ENCODE measurements around the gene PKP3. TPM values are rescaled to one million over a fixed set of nuclear protein-coding genes. Genes with fewer than 3 reads are reported as not detected.

Gene PKP3
- total and polyA plus RNA-seq, 7 experiments from 2014 or later = not detected

DNA sequence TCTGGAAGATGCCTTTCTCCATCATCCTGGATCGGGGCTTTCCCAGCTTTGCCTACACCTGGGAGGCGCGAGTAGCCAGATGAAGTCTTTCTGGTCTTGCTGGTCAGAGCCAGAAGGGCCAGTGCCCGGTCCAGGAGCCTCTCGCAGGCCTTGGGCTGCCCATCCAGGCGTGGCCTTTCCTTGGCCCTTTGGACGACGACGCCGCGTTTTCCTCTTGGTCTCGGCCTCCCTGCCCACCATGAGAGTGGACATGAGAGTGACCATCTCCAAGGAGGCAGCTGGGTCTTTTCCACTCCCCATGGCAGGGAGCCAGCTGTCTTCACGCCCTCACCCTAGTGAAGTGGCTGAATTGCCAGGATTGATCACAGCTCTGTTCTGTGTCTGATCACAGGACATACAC, 59.6 kb downstream of the PKP3 start:
- Histone ChIP-seq H3K27ac (ENCODE audit: low read depth, low read length) (no peak overlapping the region), H3K9me3 (ENCODE audit: control insufficient read depth in 2 of 3, low read length in 3 of 3) (no peaks in the 10 kb centered on the region), H3K4me1 (ENCODE audit: control insufficient read depth in 2 of 2, insufficient read depth in 2 of 2, low read length in 2 of 2) (peaks cover 33 to 45% of the 10 kb centered on the region in 2 donors), H3K27me3 (ENCODE audit: control insufficient read depth in 2 of 2, insufficient read depth in 2 of 2, low read length in 2 of 2) (no peaks in the 10 kb centered on the region), H3K36me3 (ENCODE audit: control insufficient read depth in 2 of 3, insufficient read depth in 3 of 3, low read length in 3 of 3) (peaks cover 0 to 18% (median 2%) of the 10 kb centered on the region in 3 experiments), H3K4me3 (ENCODE audit: low read length) (no peak overlapping the region)
- ChIA-PET POLR2A (interaction anchor here (0.5 to 8.9 kb wide), 3 partner anchors 12 to 67 kb away, joined by 3 to 109 read pairs (median 4); no protein-coding TSS in a partner anchor), CTCF (no interaction called here)
- peaks cover 0 to 13% (median 8%) of the 10 kb centered on the region in 5 donors for H3K36me3 Mint-ChIP-seq
- H3K4me1 Mint-ChIP-seq = peaks cover 36 to 52% (median 46%) of the 10 kb centered on the region in 7 donors
- ATAC-seq (no peak), DNase-seq (no peak)
- H3K4me3 Mint-ChIP-seq = peak overlapping the region in 1 of 10 donors; percentile 7
- intact Hi-C loops (cut with micrococcal nuclease) = loop anchor here in 1 of 2 donors (5.0 to 10.0 kb wide), 2 partner anchors 261 to 271 kb away; partner anchors contain the start of gene SCGB1C1
- H3K27me3 Mint-ChIP-seq = peaks cover 0 to 2% (median 0%) of the 10 kb centered on the region in 5 donors
- H3K27ac Mint-ChIP-seq = peak overlapping the region in 3 of 9 donors; percentile 58 to 71 (median 63)
- H3K9me3 Mint-ChIP-seq = no peaks in the 10 kb centered on the region

DNA sequence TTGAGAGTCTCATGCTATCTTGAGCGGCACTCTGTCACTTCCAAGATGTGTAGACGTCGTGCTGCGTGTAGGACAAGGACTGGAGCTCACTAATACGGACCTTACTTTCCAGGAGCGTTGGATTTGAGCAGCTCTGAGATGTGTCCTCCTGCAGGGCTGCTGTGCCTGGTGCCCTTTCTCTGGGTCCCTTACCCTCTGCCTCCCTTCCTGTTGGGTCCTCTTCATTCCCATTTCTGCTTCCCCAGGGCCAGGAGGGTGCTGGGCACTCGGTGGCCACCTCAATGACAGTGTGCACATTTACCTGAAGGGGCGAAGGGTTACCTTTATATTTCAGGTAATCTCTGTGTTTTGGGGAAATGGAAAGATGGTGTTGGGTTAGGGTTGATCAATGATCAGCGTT, 60.0 kb downstream of the PKP3 start:
- Histone ChIP-seq H3K27me3 (ENCODE audit: control insufficient read depth in 2 of 2, insufficient read depth in 2 of 2, low read length in 2 of 2) (no peaks in the 10 kb centered on the region), H3K36me3 (ENCODE audit: control insufficient read depth in 2 of 3, insufficient read depth in 3 of 3, low read length in 3 of 3) (peaks cover 0 to 18% (median 2%) of the 10 kb centered on the region in 3 experiments), H3K4me1 (ENCODE audit: control insufficient read depth in 2 of 2, insufficient read depth in 2 of 2, low read length in 2 of 2) (peaks cover 30 to 40% of the 10 kb centered on the region in 2 donors), H3K9me3 (ENCODE audit: control insufficient read depth in 2 of 3, low read length in 3 of 3) (no peaks in the 10 kb centered on the region), H3K4me3 (ENCODE audit: low read length) (no peak overlapping the region), H3K27ac (ENCODE audit: low read depth, low read length) (no peak overlapping the region)
- Mint-ChIP-seq H3K27me3 (peaks cover 0 to 2% (median 0%) of the 10 kb centered on the region in 5 donors), H3K4me3 (peak overlapping the region in 1 of 10 donors; percentile 45), H3K9me3 (no peaks in the 10 kb centered on the region), H3K4me1 (peaks cover 33 to 48% (median 42%) of the 10 kb centered on the region in 7 donors), H3K36me3 (peaks cover 0 to 13% (median 8%) of the 10 kb centered on the region in 5 donors), H3K27ac (peak overlapping the region in 7 of 9 donors; percentile 38 to 79 (median 71))
- ATAC-seq = no peak
- CTCF ChIA-PET = interaction anchor here (0.7 kb wide), 1 partner anchor 38 kb away, joined by 3 read pairs; no protein-coding TSS in a partner anchor
- no peak for DNase-seq
- intact Hi-C loops (cut with micrococcal nuclease) = loop anchor here in 1 of 2 donors (5.0 to 10.0 kb wide), 2 partner anchors 262 to 271 kb away; partner anchors contain the start of gene SCGB1C1
- POLR2A ChIA-PET = interaction anchor here (0.5 to 1.2 kb wide), 3 partner anchors 11 to 186 kb away, joined by 3 to 4 read pairs (median 3); no protein-coding TSS in a partner anchor

Other genes with a start within 250 kb of the PKP3 start
- not detected for gene SCGB1C1, start 201.1 kb upstream of the PKP3 start, total RNA-seq
- not detected for gene SCGB1C1, start 201.1 kb upstream of the PKP3 start, polyA plus RNA-seq
- 100 to 1,000 TPM in 2 of 5 experiments, 10 to 100 TPM in 3; 47.1 to 125 (median 63.2) TPM for gene BET1L, start 186.8 kb upstream of the PKP3 start, total RNA-seq
- 100 to 1,000 TPM in 1 of 2 donors, 10 to 100 TPM in 1; 89.3 to 111 TPM for gene BET1L, start 186.8 kb upstream of the PKP3 start, polyA plus RNA-seq
- 100 to 1,000 TPM in 1 of 5 experiments, 10 to 100 TPM in 4; 74.4 to 119 (median 92.0) TPM for gene RIC8A, start 186.5 kb upstream of the PKP3 start, total RNA-seq
- 10 to 100 TPM; 77.2 to 94.3 TPM for gene RIC8A, start 186.5 kb upstream of the PKP3 start, polyA plus RNA-seq
- 10 to 100 TPM; 19.0 to 34.8 (median 25.6) TPM for gene SIRT3, start 157.9 kb upstream of the PKP3 start, total RNA-seq
- 10 to 100 TPM in 1 of 2 donors, 1 to 10 TPM in 1; 9.9 to 18.9 TPM for gene SIRT3, start 157.9 kb upstream of the PKP3 start, polyA plus RNA-seq
- gene PSMD13, start 157.2 kb upstream of the PKP3 start, total RNA-seq = 100 to 1,000 TPM in 1 of 5 experiments, 10 to 100 TPM in 4; 64.3 to 172 (median 86.9) TPM
- 100 to 1,000 TPM; 186 to 215 TPM for gene PSMD13, start 157.2 kb upstream of the PKP3 start, polyA plus RNA-seq
- gene NLRP6, start 115.8 kb upstream of the PKP3 start, total RNA-seq = 10 to 100 TPM in 3 of 5 experiments, 1 to 10 TPM in 2; 5.4 to 24.7 (median 13.8) TPM
- 10 to 100 TPM in 1 of 2 donors, 1 to 10 TPM in 1; 8.5 to 20.4 TPM for gene NLRP6, start 115.8 kb upstream of the PKP3 start, polyA plus RNA-seq
- gene PGGHG, start 105.1 kb upstream of the PKP3 start, total RNA-seq = 100 to 1,000 TPM; 325 to 656 (median 348) TPM
- gene PGGHG, start 105.1 kb upstream of the PKP3 start, polyA plus RNA-seq = 10 to 100 TPM in 1 of 2 donors, 1 to 10 TPM in 1; 5.1 to 11.7 TPM
- not detected for gene IFITM5, start 94.7 kb upstream of the PKP3 start, total RNA-seq
- gene IFITM5, start 94.7 kb upstream of the PKP3 start, polyA plus RNA-seq = not detected
- gene IFITM2, start 86.4 kb upstream of the PKP3 start, total RNA-seq = 1,000 to 10,000 TPM in 1 of 5 experiments, 100 to 1,000 TPM in 4; 143 to 1,924 (median 528) TPM
- gene IFITM2, start 86.4 kb upstream of the PKP3 start, polyA plus RNA-seq = 1,000 to 10,000 TPM; 2,860 to 3,315 TPM
- 100 to 1,000 TPM in 4 of 5 experiments, 10 to 100 TPM in 1; 97.4 to 985 (median 241) TPM for gene IFITM1, start 80.2 kb upstream of the PKP3 start, total RNA-seq
- gene IFITM1, start 80.2 kb upstream of the PKP3 start, polyA plus RNA-seq = 1,000 to 10,000 TPM; 1,878 to 2,355 TPM
- gene IFITM3, start 73.3 kb upstream of the PKP3 start, total RNA-seq = 10 to 100 TPM in 3 of 5 experiments, 1 to 10 TPM in 2; 6.7 to 43.1 (median 13.2) TPM
- gene IFITM3, start 73.3 kb upstream of the PKP3 start, polyA plus RNA-seq = 100 to 1,000 TPM in 1 of 2 donors, 1 to 10 TPM in 1; 5.1 to 194 TPM
- gene B4GALNT4, start 24.7 kb upstream of the PKP3 start, total RNA-seq = 10 to 100 TPM in 2 of 5 experiments, 1 to 10 TPM in 3; 1.2 to 11.8 (median 3.5) TPM
- gene B4GALNT4, start 24.7 kb upstream of the PKP3 start, polyA plus RNA-seq = under 1 TPM in 1 of 2 donors, not detected in 1; 0.14 TPM
- 100 to 1,000 TPM; 210 to 497 (median 392) TPM for gene SIGIRR, start 20.8 kb downstream of the PKP3 start, total RNA-seq
- 100 to 1,000 TPM; 223 to 305 TPM for gene SIGIRR, start 20.8 kb downstream of the PKP3 start, polyA plus RNA-seq
- gene ANO9, start 47.8 kb downstream of the PKP3 start, total RNA-seq = 100 to 1,000 TPM in 1 of 5 experiments, 10 to 100 TPM in 4; 85.2 to 107 (median 94.0) TPM
- 1 to 10 TPM; 9.0 to 9.7 TPM for gene ANO9, start 47.8 kb downstream of the PKP3 start, polyA plus RNA-seq
- gene PTDSS2, start 56.1 kb downstream of the PKP3 start, total RNA-seq = 10 to 100 TPM; 19.3 to 27.7 (median 23.4) TPM
- gene PTDSS2, start 56.1 kb downstream of the PKP3 start, polyA plus RNA-seq = 1 to 10 TPM; 9.0 to 9.9 TPM
- gene RNH1, start 113.0 kb downstream of the PKP3 start, total RNA-seq = 100 to 1,000 TPM in 4 of 5 experiments, 10 to 100 TPM in 1; 98.6 to 193 (median 109) TPM
- 100 to 1,000 TPM; 156 to 243 TPM for gene RNH1, start 113.0 kb downstream of the PKP3 start, polyA plus RNA-seq
- gene HRAS, start 141.4 kb downstream of the PKP3 start, total RNA-seq = 10 to 100 TPM; 22.3 to 52.0 (median 31.9) TPM
- 10 to 100 TPM; 12.6 to 19.5 TPM for gene HRAS, start 141.4 kb downstream of the PKP3 start, polyA plus RNA-seq
- gene LRRC56, start 143.3 kb downstream of the PKP3 start, total RNA-seq = 1 to 10 TPM; 2.3 to 5.1 (median 3.6) TPM
- gene LRRC56, start 143.3 kb downstream of the PKP3 start, polyA plus RNA-seq = 1 to 10 TPM in 1 of 2 donors, under 1 TPM in 1; 0.35 to 1.0 TPM
- 10 to 100 TPM in 2 of 5 experiments, 1 to 10 TPM in 3; 2.8 to 14.7 (median 9.6) TPM for gene LMNTD2, start 166.5 kb downstream of the PKP3 start, total RNA-seq
- gene LMNTD2, start 166.5 kb downstream of the PKP3 start, polyA plus RNA-seq = 1 to 10 TPM; 2.3 to 3.6 TPM
- 10 to 100 TPM; 20.0 to 45.4 (median 35.5) TPM for gene RASSF7, start 166.8 kb downstream of the PKP3 start, total RNA-seq
- 10 to 100 TPM; 26.7 to 43.6 TPM for gene RASSF7, start 166.8 kb downstream of the PKP3 start, polyA plus RNA-seq
- 10 to 100 TPM; 47.3 to 55.2 (median 49.4) TPM for gene PHRF1, start 182.3 kb downstream of the PKP3 start, total RNA-seq
- gene PHRF1, start 182.3 kb downstream of the PKP3 start, polyA plus RNA-seq = 10 to 100 TPM in 1 of 2 donors, 1 to 10 TPM in 1; 6.2 to 22.1 TPM
- gene IRF7, start 221.7 kb downstream of the PKP3 start, total RNA-seq = 100 to 1,000 TPM in 1 of 5 experiments, 10 to 100 TPM in 4; 57.0 to 134 (median 64.6) TPM
- gene IRF7, start 221.7 kb downstream of the PKP3 start, polyA plus RNA-seq = 10 to 100 TPM; 25.9 to 50.0 TPM
- not detected for gene CDHR5, start 230.7 kb downstream of the PKP3 start, total RNA-seq
- gene CDHR5, start 230.7 kb downstream of the PKP3 start, polyA plus RNA-seq = not detected
- not detected for gene SCT, start 233.0 kb downstream of the PKP3 start, total RNA-seq
- not detected for gene SCT, start 233.0 kb downstream of the PKP3 start, polyA plus RNA-seq
- gene DRD4, start 243.1 kb downstream of the PKP3 start, total RNA-seq = 1 to 10 TPM in 2 of 5 experiments, under 1 TPM in 3; 0.27 to 1.9 (median 0.75) TPM
- gene DRD4, start 243.1 kb downstream of the PKP3 start, polyA plus RNA-seq = not detected

Measured in naive thymus-derived CD4-positive, alpha-beta T cell (primary cell).